Measurements from ENCODE around the gene DIAPH1. TPM values are rescaled to one million over a fixed set of nuclear protein-coding genes. Genes with fewer than 3 reads are reported as not detected.

The DIAPH1 gene
- total RNA-seq, 1 donor = 22.1 TPM

DNA sequence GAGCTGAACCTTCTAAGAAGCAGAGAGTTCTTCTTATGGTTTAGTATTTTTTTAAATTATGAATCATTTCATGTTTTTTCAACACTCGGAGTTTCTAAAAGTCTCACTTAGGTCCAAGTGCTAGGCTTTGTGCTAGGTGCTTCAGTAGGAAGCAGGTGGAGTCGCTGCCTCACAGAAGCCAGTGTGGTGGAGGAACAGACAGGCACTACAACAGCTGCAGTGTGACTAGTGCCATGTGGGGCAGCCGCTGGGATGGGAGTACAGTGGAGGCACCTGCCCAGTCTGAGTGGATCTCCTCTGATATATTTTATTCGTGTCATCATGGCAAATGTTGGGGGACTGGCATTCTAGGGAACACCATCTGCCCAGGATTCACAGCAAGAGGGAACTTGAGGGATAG is 114.6 kb downstream of the DIAPH1 start:
- TF ChIP-seq CTCF (IDR thresholded peaks at IDR 0.05; ENCODE audit: insufficient read depth, low read length) = no peak
- no peak overlapping the region for H3K4me3 ChIP-seq (ENCODE audit: low read depth, low read length)
- no peak for DNase-seq (ENCODE audit: low read depth)

GRCh38 chr5:141503681-141504080 is 115.1 kb downstream of the DIAPH1 start:
- H3K4me3 ChIP-seq (ENCODE audit: low read depth, low read length) = no peak overlapping the region
- no peak for DNase-seq (ENCODE audit: low read depth)
- no peak for TF ChIP-seq CTCF (IDR thresholded peaks at IDR 0.05; ENCODE audit: insufficient read depth, low read length)

- no peak for DNase-seq (ENCODE audit: low read depth)
- TF ChIP-seq CTCF (IDR thresholded peaks at IDR 0.05; ENCODE audit: insufficient read depth, low read length) = no peak
- H3K4me3 ChIP-seq (ENCODE audit: low read depth, low read length) = no peak overlapping the region
Measured at GRCh38 chr5:141501761-141502160, 117.0 kb downstream of the DIAPH1 start.

DNA sequence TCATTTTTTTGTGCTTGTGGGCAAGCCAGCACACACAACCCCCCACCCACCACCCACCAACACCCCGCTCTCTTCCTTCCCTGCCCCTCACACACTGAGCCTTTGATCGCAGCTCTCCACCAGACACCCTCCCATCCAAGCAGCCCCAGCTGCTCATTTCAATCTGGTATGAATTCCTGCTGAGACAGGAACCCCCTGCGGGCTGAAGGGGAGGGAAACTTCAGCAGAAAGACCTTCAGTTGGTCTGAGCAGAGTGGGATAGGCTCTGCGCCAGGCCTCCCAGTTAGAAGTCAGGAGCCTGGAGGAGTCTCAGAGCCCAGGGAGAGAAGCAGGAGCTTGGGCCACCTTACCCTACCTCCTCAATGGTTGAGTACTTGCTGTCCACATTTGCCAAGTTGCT is 122.8 kb downstream of the DIAPH1 start:
- no peak for TF ChIP-seq CTCF (IDR thresholded peaks at IDR 0.05; ENCODE audit: insufficient read depth, low read length)
- no peak overlapping the region for H3K4me3 ChIP-seq (ENCODE audit: low read depth, low read length)
- no peak for DNase-seq (ENCODE audit: low read depth)

DNA sequence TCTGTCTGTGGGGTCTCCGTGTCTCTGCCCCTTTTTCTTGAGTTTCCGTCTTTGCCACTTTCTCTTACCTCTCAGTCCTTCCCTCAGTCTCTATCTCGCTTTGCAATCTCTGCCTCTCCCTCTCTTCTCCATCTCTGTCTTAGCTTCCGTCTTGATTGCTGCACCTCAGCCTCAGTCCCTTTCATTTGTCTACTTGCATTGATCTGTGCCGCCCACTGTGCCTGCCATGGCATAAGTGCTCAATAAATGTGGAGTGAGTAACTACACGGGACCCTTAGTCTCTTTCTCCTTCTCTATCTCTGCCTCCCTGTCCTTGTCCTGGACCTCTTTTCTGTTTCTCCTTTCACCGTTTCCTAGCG is 123.4 kb downstream of the DIAPH1 start:
- TF ChIP-seq CTCF (IDR thresholded peaks at IDR 0.05; ENCODE audit: insufficient read depth, low read length) = no peak

GRCh38 chr5:141494761-141495452 is 123.9 kb downstream of the DIAPH1 start:
- DNase-seq (ENCODE audit: low read depth) = no peak
- no peak overlapping the region for H3K4me3 ChIP-seq (ENCODE audit: low read depth, low read length)
- no peak for TF ChIP-seq CTCF (IDR thresholded peaks at IDR 0.05; ENCODE audit: insufficient read depth, low read length)

More for the DNA sequence above, 123.4 kb downstream of the DIAPH1 start:
- no peak for DNase-seq (ENCODE audit: low read depth)
- H3K4me3 ChIP-seq (ENCODE audit: low read depth, low read length) = no peak overlapping the region
